Loucy (cell line): Measurements from ENCODE around the gene GRM5.
"Not testable (repeated sequence)": the region's sequence is repeated elsewhere in the genome, so short reads cannot be mapped to it uniquely, and the experiment has no call there.

Source experiments
- H2AFZ ChIP-seq: fragments of 200-600 bp; sonication (generic); 2 replicates; pipeline ENCODE4 v1.6.0; 2016; ENCODE audit warnings: antibody characterized with exemption, mild to moderate bottlenecking, low read length, moderate library complexity
- H3F3A ChIP-seq: fragments of 200-600 bp; 2 replicates; pipeline ENCODE4 v1.6.0; 2016; ENCODE audit warnings: antibody characterized with exemption, low read depth, mild to moderate bottlenecking
- H3K27me3 ChIP-seq: fragments of 200-600 bp; sonication (generic); 2 replicates; pipeline ENCODE4 v1.6.1; 2014; ENCODE audit warnings: low read length, mild to moderate bottlenecking; ENCODE audit not compliant: insufficient read depth, poor library complexity, severe bottlenecking
- H3K36me3 ChIP-seq: fragments of 200-600 bp; sonication (generic); 2 replicates; pipeline ENCODE4 v1.6.1; 2016; ENCODE audit warnings: low read length; ENCODE audit not compliant: insufficient read depth
- H3K4me1 ChIP-seq: fragments of 200-600 bp; sonication (generic); 2 replicates; pipeline ENCODE4 v1.5.1; 2014; ENCODE audit warnings: low read length, mild to moderate bottlenecking; ENCODE audit not compliant: insufficient read depth, poor library complexity, severe bottlenecking
- H3K4me2 ChIP-seq: fragments of 200-600 bp; sonication (generic); 2 replicates; pipeline ENCODE4 v1.6.0; 2014; ENCODE audit warnings: antibody characterized with exemption, low read length, low read depth, mild to moderate bottlenecking; ENCODE audit not compliant: poor library complexity, severe bottlenecking
- H3K4me3 ChIP-seq: fragments of 200-600 bp; sonication (generic); 2 replicates; pipeline ENCODE4 v1.5.1; 2014; ENCODE audit warnings: low read length, mild to moderate bottlenecking, mixed read lengths; ENCODE audit not compliant: poor library complexity, severe bottlenecking
- H3K79me2 ChIP-seq: fragments of 200-600 bp; sonication (generic); 2 replicates; pipeline ENCODE4 v1.6.1; 2014; ENCODE audit warnings: low read length; ENCODE audit not compliant: insufficient read depth
- H3K9ac ChIP-seq: fragments of 200-600 bp; sonication (generic); 2 replicates; pipeline ENCODE4 v1.6.0; 2014; ENCODE audit warnings: mild to moderate bottlenecking, low read depth, low read length, moderate library complexity; ENCODE audit not compliant: poor library complexity, severe bottlenecking
- H3K9me2 ChIP-seq: fragments of 200-600 bp; sonication (generic); replicated peaks from 2 replicates; pipeline ENCODE4 v1.6.1; 2016; ENCODE audit warnings: low read depth, low read length, mixed read lengths
- H3K9me3 ChIP-seq: fragments of 200-600 bp; sonication (generic); 2 replicates; pipeline ENCODE4 v1.6.1; 2014; ENCODE audit warnings: mild to moderate bottlenecking, antibody characterized with exemption, low read length, low read depth; ENCODE audit not compliant: insufficient read depth
- H4K20me1 ChIP-seq: fragments of 200-600 bp; sonication (generic); 2 replicates; pipeline ENCODE4 v1.6.0; 2014; ENCODE audit warnings: antibody characterized with exemption, low read length, mild to moderate bottlenecking; ENCODE audit not compliant: insufficient read depth, poor library complexity, severe bottlenecking
- CTCF ChIP-seq: fragments of 200-600 bp; sonication (generic); conservative IDR thresholded peaks from 2 replicates; pipeline ENCODE4 v1.5.1; 2014; ENCODE audit warnings: mild to moderate bottlenecking, antibody characterized with exemption, low read length
- EZH2phosphoT487 ChIP-seq: fragments of 200-600 bp; IDR thresholded peaks from 2 replicates; pipeline ENCODE4 v1.6.1; 2018; ENCODE audit warnings: antibody characterized with exemption, mild to moderate bottlenecking, moderate library complexity, borderline replicate concordance

GRM5 gene

GRCh38 chr11:88861618-88862017, 204.2 kb downstream of the GRM5 start:
- Histone ChIP-seq H3K4me2 (no peak overlapping the region), H3K9ac (no peak overlapping the region), H3F3A (no peaks in the 10 kb centered on the region), H3K9me3 (no peaks in the 10 kb centered on the region), H3K36me3 (no peaks in the 10 kb centered on the region), H2AFZ (no peak overlapping the region), H3K9me2 (no peaks in the 10 kb centered on the region), H3K27me3 (no peaks in the 10 kb centered on the region), H3K4me1 (no peaks in the 10 kb centered on the region), H3K4me3 (no peak overlapping the region), H4K20me1 (no peaks in the 10 kb centered on the region), H3K79me2 (no peaks in the 10 kb centered on the region)
- no peak for TF ChIP-seq CTCF
- TF ChIP-seq EZH2phosphoT487, result no peak

- H3K79me2 ChIP-seq, H3K4me3 ChIP-seq, H3K4me1 ChIP-seq, H2AFZ ChIP-seq, H3K9ac ChIP-seq, H3K36me3 ChIP-seq, H4K20me1 ChIP-seq, H3K4me2 ChIP-seq, H3K9me3 ChIP-seq, H3K27me3 ChIP-seq, H3F3A ChIP-seq, H3K9me2 ChIP-seq: not testable (repeated sequence)
Measured at GRCh38 chr11:88860431-88860830, 205.4 kb downstream of the GRM5 start.

GRCh38 chr11:88853963-88854362, 211.8 kb downstream of the GRM5 start:
- not testable (repeated sequence) for H3K4me3 ChIP-seq, H2AFZ ChIP-seq, H3K27me3 ChIP-seq, H3K4me1 ChIP-seq, H4K20me1 ChIP-seq, H3F3A ChIP-seq, H3K36me3 ChIP-seq, H3K4me2 ChIP-seq, H3K9me3 ChIP-seq, H3K9me2 ChIP-seq, H3K79me2 ChIP-seq, H3K9ac ChIP-seq

GRCh38 chr11:88851547-88851946, 214.2 kb downstream of the GRM5 start:
- not testable (repeated sequence) for H3K9ac ChIP-seq, H3K79me2 ChIP-seq, H3F3A ChIP-seq, H3K9me2 ChIP-seq, H3K4me3 ChIP-seq, H3K36me3 ChIP-seq, H3K27me3 ChIP-seq, H3K9me3 ChIP-seq, H2AFZ ChIP-seq, H4K20me1 ChIP-seq, H3K4me2 ChIP-seq
- H3K4me1 ChIP-seq, result peaks cover 10% of the 10 kb centered on the region

- not testable (repeated sequence) for H4K20me1 ChIP-seq, H3K9ac ChIP-seq, H3K27me3 ChIP-seq, H3K4me2 ChIP-seq, H3F3A ChIP-seq, H3K79me2 ChIP-seq, H2AFZ ChIP-seq, H3K9me2 ChIP-seq, H3K4me3 ChIP-seq, H3K36me3 ChIP-seq, H3K9me3 ChIP-seq
- H3K4me1 ChIP-seq, result peaks cover 15% of the 10 kb centered on the region
Measured at GRCh38 chr11:88849773-88850172, 216.0 kb downstream of the GRM5 start.
